Measurements from ENCODE around the gene DCTPP1. TPM values are rescaled to one million over a fixed set of nuclear protein-coding genes. Genes with fewer than 3 reads are reported as not detected.

DCTPP1 gene
- polyA plus RNA-seq, 1 experiment, result 34.7 TPM

- H3K4me3 ChIP-seq (ENCODE audit: low read depth, low read length), result no peak overlapping the region
- ChIA-PET CTCF (interaction anchor here (0.8 to 1.0 kb wide), 2 partner anchors 12 to 115 kb away, joined by 3 to 4 read pairs; no protein-coding TSS in a partner anchor), POLR2A (no interaction called here)
- no peaks in the 10 kb centered on the region for H3K27me3 ChIP-seq (ENCODE audit: control insufficient read depth, insufficient read depth, low read length)
- DNase-seq (ENCODE audit: low read depth, low spot score), result no peak
- H3K27ac ChIP-seq (ENCODE audit: low read depth, low read length), result no peak overlapping the region
- H3K9me3 ChIP-seq (ENCODE audit: control insufficient read depth, insufficient read depth, low read length), result no peaks in the 10 kb centered on the region
- TF ChIP-seq CTCF (IDR thresholded peaks at IDR 0.05; ENCODE audit: low read depth, low read length), result no peak
Observed at GRCh38 chr16:30421010-30421409, 8.8 kb downstream of the DCTPP1 start.

- DNase-seq (ENCODE audit: low read depth, low spot score), result no peak
- CTCF ChIA-PET, result interaction anchor here (0.5 to 2.0 kb wide), 5 partner anchors 9 to 305 kb away, joined by 3 to 13 read pairs (median 4); partner anchors contain the start of genes DCTPP1, GDPD3 and ZNF771
- no peak overlapping the region for H3K27ac ChIP-seq (ENCODE audit: low read depth, low read length)
- H3K9me3 ChIP-seq (ENCODE audit: control insufficient read depth, insufficient read depth, low read length), result no peaks in the 10 kb centered on the region
- H3K27me3 ChIP-seq (ENCODE audit: control insufficient read depth, insufficient read depth, low read length), result no peaks in the 10 kb centered on the region
- POLR2A ChIA-PET, result interaction anchor here (0.6 to 2.0 kb wide), 11 partner anchors 9 to 327 kb away, joined by 3 to 13 read pairs (median 4); partner anchors contain the start of genes DCTPP1, SEPHS2, TBX6 and ZNF48
- TF ChIP-seq CTCF (IDR thresholded peaks at IDR 0.05; ENCODE audit: low read depth, low read length), result no peak
- H3K4me3 ChIP-seq (ENCODE audit: low read depth, low read length), result peak overlapping the region; percentile 60
Observed at GRCh38 chr16:30418350-30419181, 11.3 kb downstream of the DCTPP1 start.

- POLR2A ChIA-PET, result interaction anchor here (0.6 to 2.0 kb wide), 12 partner anchors 8 to 578 kb away, joined by 3 to 13 read pairs (median 4); partner anchors contain the start of genes DCTPP1, SEPHS2, TBX6 and ZNF48
- no peak overlapping the region for H3K27ac ChIP-seq (ENCODE audit: low read depth, low read length)
Observed at GRCh38 chr16:30417529-30418349, 12.1 kb downstream of the DCTPP1 start.

More at GRCh38 chr16:30417529-30418349, 12.1 kb downstream of the DCTPP1 start:
- TF ChIP-seq CTCF (IDR thresholded peaks at IDR 0.05; ENCODE audit: low read depth, low read length), result 0 out of 2 replicates have a peak, but pooled peaks have one; percentile 10
- peak; percentile 80 for DNase-seq (ENCODE audit: low read depth, low spot score)
- H3K9me3 ChIP-seq (ENCODE audit: control insufficient read depth, insufficient read depth, low read length), result no peaks in the 10 kb centered on the region
- CTCF ChIA-PET, result interaction anchor here (0.5 to 2.0 kb wide), 5 partner anchors 9 to 50 kb away, joined by 3 to 13 read pairs (median 4); partner anchors contain the start of genes DCTPP1 and ZNF771
- peak overlapping the region; percentile 60 for H3K4me3 ChIP-seq (ENCODE audit: low read depth, low read length)
- H3K27me3 ChIP-seq (ENCODE audit: control insufficient read depth, insufficient read depth, low read length), result no peaks in the 10 kb centered on the region

All from AG04450 (cell line).